LNCaP clone FGC (cell line): ENCODE results near the gene ERG.

Experiments
- DNase-seq: peaks from one replicate; pipeline ENCODE4 v3.0.0-alpha.2; 2011; ENCODE audit warnings: low read depth
- H3K4me3 ChIP-seq: 2 replicates; pipeline ENCODE4 v1.5.1; 2011; ENCODE audit warnings: mild to moderate bottlenecking, low read depth, low read length, control low read depth
- TF ChIP-seq, protein P1 (sequence below): IDR thresholded peaks from 2 replicates; pipeline ENCODE4 v1.5.1; 2012; ENCODE audit warnings: mild to moderate bottlenecking; ENCODE audit not compliant: control insufficient read depth, insufficient read depth; ENCODE audit errors: extremely low read depth

Gene ERG

DNA sequence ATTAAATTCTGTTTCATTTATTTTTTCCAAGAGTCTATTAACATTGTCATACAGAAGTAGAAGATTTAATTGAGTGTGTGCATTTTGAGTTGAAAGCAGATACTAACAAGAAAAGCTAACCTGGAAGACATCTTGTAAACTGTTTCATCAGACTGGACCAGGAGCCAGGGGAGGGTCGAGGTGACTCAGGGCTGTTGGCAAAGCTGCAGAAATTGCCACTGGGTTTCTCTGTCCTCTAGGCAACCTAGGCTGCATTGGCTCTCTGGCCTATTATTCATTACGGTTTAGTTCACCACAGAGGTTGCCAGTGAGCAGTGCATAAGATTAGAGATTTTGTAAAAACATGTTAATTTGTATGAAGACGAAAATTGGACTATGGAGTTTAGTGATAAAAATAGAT, 27.5 kb downstream of the ERG start:
- DNase-seq, result no peak
- TF ChIP-seq, protein P1, sequence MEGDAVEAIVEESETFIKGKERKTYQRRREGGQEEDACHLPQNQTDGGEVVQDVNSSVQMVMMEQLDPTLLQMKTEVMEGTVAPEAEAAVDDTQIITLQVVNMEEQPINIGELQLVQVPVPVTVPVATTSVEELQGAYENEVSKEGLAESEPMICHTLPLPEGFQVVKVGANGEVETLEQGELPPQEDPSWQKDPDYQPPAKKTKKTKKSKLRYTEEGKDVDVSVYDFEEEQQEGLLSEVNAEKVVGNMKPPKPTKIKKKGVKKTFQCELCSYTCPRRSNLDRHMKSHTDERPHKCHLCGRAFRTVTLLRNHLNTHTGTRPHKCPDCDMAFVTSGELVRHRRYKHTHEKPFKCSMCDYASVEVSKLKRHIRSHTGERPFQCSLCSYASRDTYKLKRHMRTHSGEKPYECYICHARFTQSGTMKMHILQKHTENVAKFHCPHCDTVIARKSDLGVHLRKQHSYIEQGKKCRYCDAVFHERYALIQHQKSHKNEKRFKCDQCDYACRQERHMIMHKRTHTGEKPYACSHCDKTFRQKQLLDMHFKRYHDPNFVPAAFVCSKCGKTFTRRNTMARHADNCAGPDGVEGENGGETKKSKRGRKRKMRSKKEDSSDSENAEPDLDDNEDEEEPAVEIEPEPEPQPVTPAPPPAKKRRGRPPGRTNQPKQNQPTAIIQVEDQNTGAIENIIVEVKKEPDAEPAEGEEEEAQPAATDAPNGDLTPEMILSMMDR, result no peak
- H3K4me3 ChIP-seq, result no peak overlapping the region

DNA sequence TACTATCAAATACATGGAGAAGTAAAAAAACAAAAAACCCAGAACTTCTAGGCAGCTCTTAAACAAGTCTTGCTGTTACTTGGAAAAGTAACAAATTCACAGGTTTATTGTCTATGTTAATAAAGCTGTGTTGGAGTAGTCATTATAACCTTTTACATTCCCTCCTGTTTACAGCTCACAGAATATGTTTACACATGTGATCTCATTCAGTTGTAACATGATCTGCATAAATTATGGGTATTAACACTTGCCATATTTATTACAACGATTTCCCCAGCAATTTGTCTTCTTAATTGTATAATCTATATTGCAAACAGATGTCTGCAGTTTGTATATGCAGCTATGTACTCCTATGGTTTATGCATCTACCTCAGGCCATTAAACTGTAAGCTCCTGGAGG, 28.6 kb downstream of the ERG start:
- TF ChIP-seq, protein P1, result no peak
- no peak overlapping the region for H3K4me3 ChIP-seq
- no peak for DNase-seq

DNA sequence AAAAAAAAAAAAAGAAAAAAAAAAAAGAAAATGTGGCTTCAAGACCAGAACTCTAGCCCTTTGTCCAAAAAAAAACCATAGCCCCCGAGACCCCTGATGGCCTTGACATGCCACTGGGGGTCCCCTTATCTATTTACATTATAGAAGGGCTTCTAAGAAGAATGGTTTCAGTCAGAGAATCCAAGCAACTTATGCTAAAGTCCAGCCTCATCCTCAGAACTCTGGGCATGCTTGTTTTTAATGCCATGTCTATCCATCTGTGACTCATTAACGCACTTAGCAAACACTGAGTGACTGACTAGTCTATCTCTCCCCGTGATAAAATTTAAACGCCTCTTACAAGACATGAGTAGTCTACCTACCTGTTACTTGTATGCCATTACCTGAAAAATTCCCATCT, 29.3 kb downstream of the ERG start:
- H3K4me3 ChIP-seq, result no peak overlapping the region
- no peak for DNase-seq
- TF ChIP-seq, protein P1, result no peak

DNA sequence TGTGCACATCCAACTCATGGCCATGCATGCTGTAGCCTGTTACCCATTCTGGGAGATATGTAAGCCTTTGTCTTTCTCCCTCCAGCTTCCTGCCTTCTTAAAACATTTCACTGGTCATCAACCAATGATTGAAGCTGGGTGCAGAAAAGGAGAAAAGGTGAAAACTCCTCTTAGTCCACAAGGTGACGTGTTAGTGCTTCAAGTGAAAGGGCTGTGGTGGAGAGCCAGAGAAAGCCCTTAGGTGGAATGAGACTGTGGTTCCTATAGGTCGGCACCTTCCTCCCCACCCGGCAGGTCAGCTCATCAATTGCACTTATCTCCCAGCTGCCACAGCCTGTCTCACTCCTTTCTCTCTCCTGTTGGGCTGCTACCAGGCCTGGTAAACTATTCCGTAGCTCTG, 30.4 kb downstream of the ERG start:
- DNase-seq, result no peak
- H3K4me3 ChIP-seq, result no peak overlapping the region
- TF ChIP-seq, protein P1, result no peak

DNA sequence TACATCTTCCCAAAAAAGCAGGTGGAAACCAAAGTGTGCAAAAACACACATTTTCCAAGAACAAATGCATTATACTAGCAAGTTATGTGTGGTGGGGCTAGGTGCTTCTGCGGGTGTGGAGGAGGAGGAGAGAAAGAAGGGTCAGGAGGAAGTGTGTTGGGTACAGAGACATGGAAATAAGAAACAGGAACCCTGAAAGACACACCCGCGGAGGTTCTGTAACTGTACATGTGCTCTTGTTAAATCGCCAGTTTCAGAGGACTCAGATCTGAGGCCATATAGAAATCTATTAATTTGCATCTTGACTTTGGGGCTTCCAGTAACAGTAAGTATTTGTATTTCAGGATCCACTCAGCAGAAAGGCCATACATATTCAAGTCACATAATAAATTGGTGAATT, 30.9 kb downstream of the ERG start:
- no peak for DNase-seq
- no peak overlapping the region for H3K4me3 ChIP-seq
- TF ChIP-seq, protein P1, result no peak

DNA sequence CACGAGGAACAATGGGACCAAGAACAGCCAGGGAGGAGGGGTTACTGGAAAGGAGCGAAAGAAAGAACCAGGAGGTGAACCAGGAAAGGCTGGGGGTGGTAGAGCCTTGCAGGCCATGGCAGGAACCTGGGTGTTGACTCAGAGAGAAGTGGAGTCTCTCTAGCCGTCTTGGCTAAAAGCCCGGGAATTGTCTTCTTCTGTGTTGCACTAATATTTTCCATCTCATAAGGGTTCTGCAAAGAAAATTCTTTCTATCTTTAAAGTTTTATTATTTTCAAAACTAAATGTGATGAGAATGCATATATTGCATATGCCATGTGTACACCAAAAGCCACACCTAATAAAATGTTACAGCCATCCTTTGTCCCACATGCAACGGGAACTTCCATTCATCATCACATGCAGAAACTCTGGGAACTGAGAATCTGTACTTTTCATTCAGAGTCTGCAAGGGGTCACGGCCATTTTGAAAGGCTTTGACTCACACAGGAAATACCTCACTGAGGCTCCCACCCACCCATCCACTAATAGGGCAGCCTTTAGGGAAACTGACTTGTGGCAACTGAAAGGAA, 38.0 kb downstream of the ERG start:
- TF ChIP-seq, protein P1, result no peak

DNA sequence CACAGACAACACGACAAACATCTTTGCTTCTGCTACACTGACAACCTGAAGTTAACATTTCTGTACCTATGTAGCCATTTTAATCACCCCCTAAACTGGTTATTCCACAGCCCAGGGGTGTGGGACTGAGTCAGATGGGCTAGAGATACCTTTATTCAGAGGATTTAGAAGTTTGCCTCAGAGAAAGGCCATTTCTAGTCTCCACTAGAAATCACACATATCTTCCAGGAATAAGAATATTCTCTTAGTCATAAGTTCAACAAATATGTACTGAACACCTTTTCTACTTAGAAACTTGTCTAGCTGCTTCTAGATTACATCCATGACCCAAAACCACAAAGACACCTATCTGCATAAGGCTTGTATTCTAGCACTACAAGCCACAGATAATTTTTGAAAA, 38.8 kb downstream of the ERG start:
- H3K4me3 ChIP-seq, result no peak overlapping the region
- TF ChIP-seq, protein P1, result no peak
- no peak for DNase-seq

More for the DNA sequence above, 38.0 kb downstream of the ERG start:
- no peak overlapping the region for H3K4me3 ChIP-seq
- no peak for DNase-seq
